GM19438 (cell line): ENCODE measurements around the gene SREBF2.
"Not testable (repeated sequence)": the region's sequence is repeated elsewhere in the genome, so short reads cannot be mapped to it uniquely, and the experiment has no call there.

ENCODE experiments used
- ATAC-seq: cut with Tn5 transposase; IDR thresholded peaks from one replicate; pipeline ENCODE4 v1.9.1; 2021; ENCODE audit warnings: low read depth; ENCODE audit not compliant: unreplicated experiment

Gene SREBF2

DNA sequence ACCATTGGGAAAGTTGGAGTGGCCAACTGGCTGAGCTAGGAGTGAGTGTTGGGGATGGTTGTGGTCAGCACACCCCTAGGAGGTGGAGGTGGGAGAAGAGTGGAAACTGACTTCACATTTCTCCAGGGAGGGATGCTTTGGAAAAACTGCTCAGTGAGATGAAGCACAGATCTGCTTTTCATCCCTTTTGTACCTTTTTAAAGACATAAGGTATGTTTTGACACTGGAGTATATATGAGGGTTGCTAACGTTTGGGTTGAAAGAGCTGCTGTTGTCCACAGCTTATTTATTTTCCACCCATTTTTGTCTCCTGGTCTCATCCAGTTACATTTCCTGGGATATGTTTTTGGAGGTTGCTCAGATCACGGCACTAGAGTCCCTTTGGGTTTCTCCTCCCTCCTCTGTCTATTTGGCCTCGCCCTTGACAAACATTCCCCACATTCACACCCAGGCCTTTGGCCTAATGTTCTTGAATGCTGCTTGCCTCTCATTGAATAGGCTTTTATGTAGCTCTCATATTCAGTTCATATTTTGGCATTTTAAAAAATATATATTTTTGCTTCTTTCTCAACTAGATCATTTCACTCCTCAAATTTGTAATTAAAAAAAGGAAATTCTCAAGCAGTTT, 8.3 kb downstream of the SREBF2 start:
- no peak for ATAC-seq

DNA sequence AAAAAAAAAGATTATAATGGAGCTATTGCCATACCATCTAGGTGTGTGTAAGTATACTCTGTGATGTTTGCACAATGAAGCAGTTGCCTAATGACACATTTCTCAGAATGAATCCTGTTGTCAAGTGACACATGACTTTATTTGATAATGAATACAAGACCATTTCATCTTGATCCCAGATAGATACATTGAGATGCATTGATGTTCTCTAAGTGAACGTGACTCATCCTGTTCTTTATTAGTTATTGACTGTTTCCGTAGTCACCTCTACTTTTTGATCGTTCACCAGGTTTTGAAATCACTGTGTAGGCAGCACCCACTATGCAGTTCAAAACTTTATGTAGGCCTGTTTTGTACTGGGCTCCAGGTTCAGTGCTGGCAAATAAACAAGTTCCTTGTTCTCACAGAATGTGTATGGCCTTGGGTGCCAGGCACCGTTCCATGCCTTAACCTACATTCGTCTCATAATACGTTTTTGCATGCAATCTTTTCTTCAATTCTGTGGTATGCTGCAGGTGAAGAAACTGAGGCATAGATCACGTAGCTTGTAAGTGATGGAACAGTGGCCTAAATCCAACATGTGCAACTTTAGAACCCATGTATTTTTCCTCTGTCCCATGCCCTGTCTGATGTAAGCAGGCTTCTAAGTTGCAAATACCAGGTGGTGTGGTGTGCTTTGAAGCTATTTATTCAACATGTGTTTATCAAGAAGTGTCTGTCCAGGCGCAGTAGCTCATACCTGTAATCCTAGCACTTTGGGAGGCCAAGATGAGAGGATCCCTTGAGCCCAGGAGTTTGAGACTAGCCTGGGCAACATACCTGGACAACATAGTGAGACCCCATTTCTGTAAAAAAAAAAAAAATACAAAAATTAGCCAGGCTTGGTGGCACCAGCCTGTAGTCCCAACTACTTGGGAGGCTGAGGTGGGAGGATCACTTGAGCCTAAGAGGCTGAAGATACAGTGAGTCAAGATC, 10.4 kb downstream of the SREBF2 start:
- ATAC-seq = no peak

DNA sequence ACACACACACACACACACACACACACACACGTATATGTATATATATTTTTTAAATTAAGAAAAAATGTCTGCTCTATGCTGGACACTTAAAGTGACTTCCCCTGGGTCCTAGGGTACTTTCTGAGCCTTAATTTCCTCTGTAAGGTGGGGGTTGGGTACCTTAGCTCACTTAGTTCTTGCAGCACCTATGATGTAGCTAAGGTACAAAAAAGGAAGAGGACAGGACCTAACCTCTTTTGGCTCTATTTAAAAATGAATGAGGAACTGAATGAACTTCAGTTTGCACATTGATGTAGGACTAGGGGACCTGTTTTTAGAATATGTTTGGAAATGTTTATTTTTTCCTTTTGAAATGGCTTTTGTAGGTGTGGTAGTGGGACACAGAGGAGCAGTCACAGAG, 11.1 kb downstream of the SREBF2 start:
- ATAC-seq = no peak

DNA sequence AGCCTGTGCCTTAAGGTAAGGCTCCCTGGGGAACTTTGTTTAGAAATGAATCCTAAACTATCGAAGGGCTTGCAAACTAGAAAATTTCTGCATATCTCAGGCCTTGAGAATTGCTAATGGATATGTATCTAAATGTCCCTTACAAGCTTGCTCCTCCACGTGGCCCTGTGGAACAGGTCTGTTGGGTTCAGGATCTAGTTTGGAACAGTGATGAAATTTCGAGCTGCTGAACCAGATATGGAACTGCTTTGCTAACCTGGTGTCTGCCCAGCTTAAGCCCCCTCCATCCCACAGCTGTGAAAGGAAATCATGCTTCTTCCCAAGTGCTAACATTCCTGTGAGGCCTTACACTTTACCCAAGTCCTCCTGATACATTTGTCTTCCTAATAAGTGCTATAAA, 11.6 kb downstream of the SREBF2 start:
- ATAC-seq = no peak

DNA sequence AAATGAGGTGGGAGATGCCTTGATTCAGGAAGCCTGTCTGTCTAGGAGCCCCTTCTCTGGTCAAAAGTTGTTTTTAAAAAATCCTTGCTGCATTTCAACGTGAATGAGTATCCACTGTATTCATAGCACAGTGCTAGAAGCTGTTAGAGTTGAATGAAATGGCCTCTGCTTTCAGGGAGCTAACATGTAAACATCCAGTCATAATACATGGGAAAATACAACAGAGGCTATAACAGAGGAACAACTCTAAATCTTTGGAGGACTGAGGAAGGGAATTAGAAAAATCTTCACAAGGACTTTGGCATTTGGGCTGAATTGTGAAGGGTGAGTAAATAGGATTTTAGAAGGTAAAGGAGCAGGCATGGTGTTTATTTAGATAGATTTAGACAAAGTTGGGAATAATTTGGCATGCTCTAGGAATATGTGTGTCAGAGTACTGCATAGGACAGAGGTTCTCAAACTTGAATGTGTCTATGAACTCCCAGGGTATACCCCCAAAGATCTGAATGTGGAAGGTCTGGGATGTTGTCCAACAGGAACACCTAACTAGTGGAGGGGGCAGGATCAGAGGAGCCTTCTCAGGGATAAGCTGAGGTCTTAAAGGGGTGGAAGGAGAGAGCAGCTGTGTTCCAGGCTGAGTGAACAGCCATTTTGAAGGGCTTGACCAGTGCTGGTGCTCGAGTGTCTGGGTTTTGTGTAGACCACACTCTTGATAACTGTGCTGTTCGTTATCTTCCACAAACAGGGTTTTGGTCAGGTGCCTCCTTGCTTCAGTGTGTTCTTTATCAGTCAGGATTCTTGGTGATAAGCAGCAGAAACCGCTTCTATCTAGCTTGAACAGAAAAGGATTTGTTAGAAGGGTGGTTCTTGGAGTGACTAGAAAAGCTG, 12.7 kb downstream of the SREBF2 start:
- ATAC-seq = no peak

DNA sequence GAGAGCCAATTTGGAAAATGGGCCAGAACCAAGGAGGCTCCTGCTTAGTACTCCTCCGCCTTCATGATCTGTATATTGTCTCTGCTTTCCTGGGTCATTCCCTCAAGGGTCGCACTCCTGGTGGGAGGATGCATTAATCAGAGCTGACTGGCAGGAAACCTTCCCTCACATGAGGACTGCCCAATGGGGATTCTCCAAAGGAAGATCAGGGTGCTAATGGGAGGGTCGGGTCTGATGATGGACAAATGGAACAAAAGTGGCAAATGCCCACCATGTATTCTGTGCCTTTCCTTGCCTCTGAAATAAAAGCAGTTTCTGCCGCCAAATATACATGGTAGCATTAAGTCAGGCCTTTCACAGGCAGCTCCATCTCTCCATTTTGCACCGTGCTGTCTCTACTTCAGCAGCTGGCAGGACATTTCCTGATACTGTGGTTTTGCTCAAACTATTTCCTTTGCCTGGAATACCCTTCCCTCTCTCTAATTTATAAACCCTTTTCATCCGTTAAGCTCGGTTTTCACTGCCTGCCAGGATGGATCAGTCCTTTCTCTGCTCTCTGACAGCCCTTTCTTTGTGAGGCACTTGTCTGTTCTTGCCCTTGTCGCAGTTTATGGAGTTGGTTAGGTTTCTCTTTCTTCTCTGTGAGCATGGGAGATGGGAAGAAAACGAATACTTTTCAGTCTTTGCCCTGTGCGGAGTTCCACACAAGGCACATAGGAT, 13.5 kb downstream of the SREBF2 start:
- no peak for ATAC-seq

DNA sequence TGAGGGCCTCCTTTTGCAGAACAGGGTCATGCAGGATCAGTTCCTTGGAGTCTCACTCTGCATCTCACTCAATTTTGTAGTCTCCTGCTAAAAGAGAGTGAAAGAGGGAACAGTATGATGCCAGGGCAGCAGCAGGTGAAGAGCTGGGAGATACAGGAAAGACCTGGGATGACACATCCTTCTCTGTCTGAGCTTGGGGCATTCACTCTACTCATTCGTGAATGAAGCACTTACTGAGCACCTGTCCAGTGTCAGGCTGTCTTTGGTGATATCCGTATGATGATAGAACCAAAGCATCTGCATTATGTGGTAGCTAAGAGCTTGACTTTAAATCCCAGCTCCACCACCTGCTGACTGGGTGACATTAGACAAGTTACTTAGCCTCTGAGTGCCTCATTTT, 14.4 kb downstream of the SREBF2 start:
- ATAC-seq = no peak

DNA sequence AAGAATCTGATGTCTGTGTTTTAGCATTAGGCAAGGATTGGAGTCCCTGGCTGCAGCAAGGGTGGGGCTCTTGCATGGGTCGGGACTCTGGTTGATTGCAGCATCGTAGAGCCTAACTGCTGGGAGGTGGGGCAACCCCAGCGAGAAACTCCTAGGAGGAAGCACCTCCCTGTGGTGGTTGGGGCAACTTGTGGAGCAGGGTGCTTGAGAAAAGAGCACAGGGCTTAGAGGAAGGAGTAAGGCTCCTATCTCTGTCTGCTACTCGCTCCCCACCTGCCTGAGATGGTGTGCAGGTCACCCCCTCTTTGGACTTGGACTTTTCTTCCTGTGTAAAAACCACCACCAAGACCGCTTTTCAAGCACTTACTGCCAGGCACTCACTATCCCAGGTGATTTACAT, 15.6 kb downstream of the SREBF2 start:
- no peak for ATAC-seq

DNA sequence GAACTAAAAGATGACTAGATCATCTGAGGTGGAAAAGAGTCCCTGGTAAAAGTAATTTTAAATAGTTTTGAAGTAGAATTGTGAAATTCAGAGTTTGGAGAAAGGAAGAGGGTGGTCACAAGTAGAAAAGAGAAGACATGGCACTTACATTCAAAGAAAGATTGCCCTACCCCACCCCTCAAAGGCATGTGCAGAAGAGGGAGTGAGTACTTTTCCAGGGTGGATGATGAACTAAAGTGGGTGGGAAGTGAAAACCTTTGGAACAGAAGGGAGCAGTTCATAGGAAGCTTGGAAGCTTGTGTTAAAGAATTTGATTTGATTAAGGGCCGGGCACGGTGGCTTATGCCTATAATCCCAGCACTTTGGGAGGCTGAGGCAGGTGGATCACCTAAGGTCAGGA, 23.6 kb downstream of the SREBF2 start:
- ATAC-seq = no peak

DNA sequence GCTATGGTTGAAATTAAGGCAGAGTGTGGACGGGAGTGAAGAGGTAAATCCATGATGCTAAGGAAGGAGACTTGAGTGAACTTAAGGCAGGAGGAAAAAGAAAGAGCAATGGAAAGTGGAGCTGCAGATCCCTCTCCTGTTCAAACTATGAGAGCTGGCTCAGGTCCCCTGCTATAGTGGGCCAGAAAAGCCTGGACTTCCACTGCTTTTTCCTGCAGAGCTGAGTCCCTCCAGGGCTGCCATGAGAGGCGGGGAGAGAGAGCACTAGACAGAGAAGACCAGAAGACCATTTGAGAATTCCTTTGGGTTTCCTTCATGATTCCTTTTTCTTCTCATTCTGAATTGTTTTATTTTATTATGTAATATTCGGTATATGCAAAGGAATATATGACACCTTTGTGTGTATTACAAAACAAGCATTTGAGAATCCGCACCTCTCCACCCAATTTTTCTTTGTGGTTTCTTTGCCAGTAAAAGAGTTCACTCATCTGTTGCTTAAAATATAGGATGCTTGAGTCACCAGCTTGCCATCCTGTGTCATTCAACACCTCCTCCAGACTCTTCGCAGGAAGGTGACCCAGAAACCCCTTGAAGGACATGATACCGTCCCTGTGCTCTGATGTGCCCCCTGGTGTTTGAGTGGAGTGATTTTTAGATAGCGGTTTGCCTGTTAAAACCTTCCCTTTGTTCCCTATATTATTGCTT, 24.4 kb downstream of the SREBF2 start:
- no peak for ATAC-seq

DNA sequence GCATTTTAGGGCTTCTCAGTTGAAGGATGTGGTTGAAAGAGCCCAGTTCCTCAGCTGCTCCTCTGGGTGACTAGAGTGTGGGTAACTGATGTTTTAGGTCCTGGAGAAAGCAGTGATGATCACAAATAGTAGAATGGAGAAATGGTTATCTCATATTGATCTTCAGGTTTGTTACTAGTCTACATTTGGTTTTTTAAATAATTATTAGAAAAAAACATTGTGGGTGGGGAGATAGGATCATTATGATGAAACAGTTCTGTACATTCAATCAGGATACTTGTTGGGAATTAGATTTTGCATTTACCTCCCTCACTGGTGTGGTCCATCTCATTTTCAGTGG, 24.9 kb downstream of the SREBF2 start:
- ATAC-seq = no peak

DNA sequence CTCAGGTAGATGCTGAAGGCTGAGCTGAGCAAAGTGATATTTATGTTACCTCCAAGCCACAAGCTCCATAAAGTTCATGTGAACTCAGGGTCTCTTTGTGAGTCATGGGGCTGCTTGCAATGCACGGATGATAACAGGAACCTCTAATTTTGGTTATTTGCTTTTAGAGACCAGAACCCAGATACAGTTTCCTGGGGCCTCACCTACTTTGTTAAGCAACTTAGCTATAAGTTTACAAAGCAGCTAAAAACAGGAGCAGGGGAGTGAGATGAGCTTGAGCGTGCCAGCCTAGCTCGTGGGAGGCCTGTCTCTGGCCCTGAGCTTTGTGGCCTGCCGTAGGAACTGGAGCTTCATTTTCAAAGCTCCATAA, 29.2 kb downstream of the SREBF2 start:
- peak; percentile 26 for ATAC-seq

DNA sequence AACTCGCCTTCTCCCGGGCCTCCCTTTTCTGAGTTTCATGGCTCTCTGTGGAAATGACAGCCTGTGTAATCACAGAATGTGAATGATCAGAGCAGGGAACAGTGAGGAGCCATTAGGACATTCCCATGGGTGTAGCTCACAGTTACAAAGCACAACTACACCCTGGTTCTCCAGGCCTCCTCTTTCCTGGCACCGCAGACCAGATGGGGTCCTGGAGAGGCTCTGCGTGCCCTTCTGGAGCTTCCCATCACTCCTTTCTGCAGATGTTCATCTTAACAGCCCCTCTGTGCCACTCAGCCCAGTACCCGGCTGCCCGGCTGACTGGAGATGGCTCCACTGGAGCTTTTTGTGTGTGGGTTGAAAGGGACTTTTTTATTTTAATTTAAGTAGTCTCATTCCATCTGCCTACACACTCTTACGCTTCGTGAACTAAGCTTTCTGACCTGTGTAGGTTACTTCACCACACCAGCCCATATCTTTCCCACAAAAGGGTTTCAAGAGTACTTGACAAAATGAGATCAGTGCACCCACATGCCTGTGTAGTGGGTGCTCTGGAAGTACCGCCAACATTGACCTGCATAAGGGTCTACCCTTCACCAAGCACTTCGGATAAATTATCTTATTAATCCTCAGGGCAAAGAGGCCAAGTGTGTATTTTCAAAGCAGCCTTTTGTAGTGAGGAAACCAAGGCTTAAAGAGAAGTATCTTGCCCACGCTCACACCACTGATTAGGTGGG, 29.8 kb downstream of the SREBF2 start:
- ATAC-seq = peak; percentile 41

DNA sequence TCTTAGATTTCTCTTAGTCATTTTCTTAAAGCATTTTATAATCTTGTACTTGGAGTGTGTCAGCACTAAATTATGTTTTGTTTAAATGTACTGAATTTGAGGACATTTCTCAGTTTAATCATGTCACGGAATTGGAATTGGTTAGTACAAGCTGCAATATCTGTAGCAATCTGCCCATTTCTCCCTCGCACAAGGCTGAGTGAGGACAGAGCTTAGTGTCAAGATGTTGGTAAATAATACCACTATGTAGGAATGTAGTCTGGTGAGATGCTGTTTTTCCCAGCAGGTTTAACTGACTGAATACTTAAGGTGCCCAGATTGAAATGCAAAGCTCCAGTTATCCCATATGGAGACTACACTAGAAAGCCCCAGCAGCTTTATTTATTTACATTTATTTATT, 30.6 kb downstream of the SREBF2 start:
- no peak for ATAC-seq

DNA sequence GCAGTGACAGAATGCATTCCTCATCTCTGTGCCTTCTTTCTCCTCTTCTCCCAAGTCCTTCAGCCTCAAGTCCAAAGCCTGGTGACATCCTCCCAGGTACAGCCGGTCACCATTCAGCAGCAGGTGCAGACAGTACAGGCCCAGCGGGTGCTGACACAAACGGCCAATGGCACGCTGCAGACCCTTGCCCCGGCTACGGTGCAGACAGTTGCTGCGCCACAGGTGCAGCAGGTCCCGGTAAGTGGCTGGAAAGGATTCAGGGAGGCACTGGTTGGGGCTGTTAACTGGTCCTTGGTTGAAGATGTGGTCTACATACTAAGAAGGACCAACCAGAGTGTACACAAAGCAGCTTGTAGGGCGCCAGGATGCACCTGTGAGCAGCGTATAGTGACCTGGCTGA, 35.7 kb downstream of the SREBF2 start:
- ATAC-seq = no peak

DNA sequence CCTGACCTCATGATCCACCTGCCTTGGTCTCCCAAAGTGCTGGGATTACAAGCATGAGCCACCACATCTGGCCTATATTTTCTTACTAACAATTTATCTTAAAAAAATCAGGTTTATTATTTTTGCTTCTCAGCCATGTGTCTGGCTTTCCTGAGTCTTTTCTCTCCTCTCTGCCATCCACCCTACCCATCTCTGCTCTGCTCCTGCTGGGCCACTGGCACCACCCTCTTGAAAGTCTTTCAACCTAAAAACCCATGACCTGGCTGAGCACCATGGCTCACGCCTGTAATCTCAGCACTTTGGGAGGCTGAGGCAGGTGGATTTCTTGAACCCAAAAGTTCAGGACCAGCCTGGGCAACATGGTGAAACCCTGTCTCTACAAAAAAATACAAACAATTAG, 37.2 kb downstream of the SREBF2 start:
- not testable (repeated sequence) for ATAC-seq

DNA sequence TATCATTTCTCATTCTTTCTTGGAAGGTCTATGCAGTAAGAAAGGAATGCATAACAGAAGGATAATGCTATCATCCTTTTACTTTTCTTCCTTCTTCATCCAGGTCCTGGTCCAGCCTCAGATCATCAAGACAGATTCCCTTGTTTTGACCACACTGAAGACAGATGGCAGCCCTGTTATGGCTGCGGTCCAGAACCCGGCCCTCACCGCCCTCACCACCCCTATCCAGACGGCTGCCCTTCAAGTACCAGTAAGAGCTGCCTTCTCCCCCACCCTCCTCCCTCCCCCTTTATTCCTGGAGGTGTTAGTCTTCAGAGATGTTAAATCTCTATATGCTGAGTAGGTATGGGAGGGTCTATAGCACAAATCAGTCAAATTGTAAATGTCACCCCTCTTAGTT, 37.9 kb downstream of the SREBF2 start:
- no peak for ATAC-seq

DNA sequence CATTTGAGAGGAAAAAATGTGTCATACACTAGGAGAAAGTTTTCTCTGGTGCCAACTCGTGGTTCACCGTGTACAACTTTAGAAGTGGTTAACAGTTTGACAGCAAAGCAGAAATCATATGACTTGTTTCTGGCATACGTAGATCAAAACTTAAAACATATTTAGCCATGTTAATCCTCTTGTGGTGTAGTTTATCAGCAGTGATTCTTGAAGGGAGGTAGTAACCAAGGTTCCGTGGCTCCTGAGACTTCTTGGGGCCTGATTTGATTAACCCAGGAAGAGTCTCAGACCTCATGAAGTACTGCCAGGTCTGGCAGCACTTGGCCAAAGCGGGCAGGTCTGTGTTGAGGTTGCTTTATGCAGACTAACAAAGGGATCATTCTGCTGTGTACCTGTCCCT, 40.5 kb downstream of the SREBF2 start:
- ATAC-seq = no peak

DNA sequence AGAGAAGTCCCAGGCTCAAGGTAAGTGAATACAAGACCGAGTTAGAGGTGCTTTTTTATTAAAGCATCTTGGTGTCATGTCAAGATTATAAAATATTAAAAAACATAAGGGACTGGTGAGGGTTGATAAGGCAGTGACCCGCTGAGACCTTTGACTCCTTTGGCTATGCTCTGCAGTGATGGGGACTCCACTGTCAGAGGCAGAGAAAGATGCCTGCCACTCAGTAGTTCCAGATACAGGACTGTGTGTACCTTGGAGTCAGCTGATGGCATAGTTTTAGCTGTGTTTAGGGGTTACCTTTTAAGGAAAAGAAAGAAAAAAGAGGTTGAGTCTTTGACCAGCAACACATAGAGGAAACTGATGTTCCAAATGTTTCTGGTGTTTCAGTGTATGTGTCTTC, 41.2 kb downstream of the SREBF2 start:
- ATAC-seq = no peak
